Stimulated activated naive CD8-positive, alpha-beta T cell treated with anti-CD3 and anti-CD28 coated beads, Interleukin-15, Interleukin-2, amounts not matched to agents 100 U/mL and 50 U/mL, for 24 hours (primary cell): Measurements from ENCODE around the gene DGKG.

Source experiments
- ATAC-seq: fragments of 150-1000 bp; cut with Tn5 transposase; one replicate; pipeline ENCODE4 v1.10.0; 2021
- DNase-seq: peaks from one replicate; pipeline ENCODE4 v3.0.0; 2021

Gene DGKG

DNA sequence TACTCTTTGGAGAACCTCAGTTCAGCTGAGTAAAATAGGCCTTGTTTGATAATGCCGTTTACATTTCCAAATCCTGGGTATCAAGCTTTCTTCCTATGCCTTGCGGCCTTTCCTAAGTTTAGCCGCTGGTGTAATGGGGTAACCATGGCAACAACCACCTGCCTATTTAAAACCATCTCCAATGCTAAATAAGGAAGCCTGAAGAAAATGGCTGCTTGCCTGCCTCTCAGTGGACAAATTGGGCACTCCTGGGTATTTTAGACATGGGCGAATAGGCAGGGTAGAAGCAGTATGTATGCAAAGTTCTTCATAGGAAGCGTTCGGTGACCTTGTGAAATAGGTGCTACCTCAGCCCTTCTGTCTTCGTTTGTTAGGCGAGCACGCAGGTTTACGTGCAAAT, 122.7 kb downstream of the DGKG start:
- no peak for DNase-seq
- ATAC-seq = no peak

DNA sequence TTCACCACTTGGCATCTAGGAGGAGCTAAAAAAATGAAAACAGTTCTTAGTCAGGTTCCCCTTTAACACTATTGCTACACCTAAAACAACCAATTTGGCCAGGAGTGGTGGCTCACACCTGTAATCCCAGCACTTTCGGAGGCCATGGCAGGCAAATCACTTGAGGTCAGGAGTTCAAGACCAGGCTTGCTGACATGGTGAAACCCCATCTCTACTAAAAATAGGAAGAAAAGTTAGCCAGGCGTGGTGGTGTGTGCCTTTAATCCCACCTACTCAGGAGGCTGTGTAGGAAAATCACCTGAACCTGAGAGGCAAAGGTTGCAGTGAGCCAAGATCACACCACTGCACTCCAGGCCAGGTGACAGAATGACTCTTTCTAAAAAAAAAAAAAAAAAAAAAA, 124.1 kb downstream of the DGKG start:
- ATAC-seq = no peak

DNA sequence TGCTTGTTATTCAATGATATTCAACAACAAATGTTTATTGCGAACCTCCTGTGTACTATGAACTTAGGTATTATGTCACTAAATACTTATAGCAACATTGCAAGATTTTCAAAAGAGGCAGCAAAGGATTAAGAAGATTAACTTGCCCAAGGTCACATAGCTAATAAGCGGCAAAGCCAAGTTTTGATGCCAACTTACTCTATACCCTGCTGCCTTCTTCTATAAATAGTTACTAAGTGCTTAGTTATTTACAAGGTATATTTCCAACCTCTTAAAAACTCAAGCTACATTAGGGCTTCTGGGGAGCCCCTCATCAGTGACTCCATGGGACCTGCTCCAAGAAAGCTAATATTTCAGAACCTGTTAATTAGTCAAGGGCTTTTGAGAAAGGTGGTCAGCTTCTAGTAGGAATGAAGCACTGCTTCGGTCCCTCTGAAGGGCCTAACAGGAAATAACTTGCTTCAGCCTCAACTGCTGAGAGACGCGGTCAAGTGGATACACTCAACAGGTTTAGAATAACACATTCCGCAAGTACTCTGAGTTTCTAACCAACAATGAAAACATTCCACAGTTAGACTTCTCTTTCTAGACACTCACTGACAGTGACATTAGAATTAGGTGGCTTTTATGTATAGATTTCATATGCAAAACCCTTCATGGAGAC, 125.5 kb downstream of the DGKG start:
- ATAC-seq (no peak), DNase-seq (no peak)

More for the DNA sequence above, 124.1 kb downstream of the DGKG start:
- no peak for DNase-seq

DNA sequence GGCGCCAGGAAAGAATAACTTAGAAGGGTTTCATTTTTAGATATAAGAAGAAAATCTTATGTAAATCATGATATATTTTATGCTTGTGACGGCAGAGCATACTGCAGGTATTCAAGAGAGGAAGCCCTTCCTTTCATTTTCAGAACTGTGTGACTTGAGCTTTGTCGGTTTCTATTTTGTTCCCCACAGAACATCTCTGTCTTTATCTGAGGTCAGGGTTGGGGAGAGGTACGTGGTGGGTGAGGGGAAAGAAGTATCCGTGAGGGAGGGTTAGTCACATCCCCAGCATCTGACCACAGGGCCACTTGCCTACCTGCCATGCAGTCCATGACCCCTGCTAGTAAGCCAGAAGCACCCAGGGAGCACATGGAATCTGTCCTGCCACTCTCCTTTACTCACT, 126.5 kb downstream of the DGKG start:
- ATAC-seq (peak; percentile 40), DNase-seq (no peak)

DNA sequence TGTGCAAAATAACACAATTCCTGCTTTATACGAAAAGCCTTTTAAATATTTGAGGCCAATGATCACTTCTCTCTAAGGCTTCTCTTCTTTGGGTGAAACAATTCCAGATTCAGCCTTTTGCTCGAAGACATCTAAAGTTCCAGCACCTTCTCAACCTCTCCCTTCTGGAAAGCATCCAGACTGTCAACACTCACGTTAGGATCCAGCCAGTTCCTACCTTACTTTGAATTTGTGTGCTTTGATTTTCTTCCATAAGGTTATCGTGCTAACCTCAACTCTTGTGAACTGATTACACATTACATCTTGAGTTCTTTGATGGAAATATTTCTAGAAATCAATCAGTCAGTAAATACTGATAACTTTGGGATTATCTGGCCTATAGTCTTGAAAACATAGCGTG, 127.9 kb downstream of the DGKG start:
- ATAC-seq = no peak
- DNase-seq = no peak

DNA sequence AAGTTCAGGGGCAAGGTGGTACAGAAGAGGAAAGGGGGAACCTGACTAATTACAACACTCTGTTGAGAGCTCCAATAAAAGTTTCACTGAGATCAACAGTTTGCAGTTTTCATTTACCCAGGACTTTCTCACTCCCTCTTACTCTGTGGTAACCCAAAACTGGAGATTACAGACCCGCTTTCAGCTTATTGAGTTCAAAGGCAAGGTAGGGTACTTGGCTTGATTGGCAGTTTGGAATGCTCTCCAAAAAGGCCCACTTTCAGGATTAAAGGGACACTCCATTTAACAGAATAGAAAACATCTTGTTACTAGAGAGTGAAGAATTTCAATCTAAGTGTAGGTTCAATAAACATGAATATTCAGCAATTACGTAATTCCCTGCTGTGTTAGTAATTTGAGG, 135.6 kb downstream of the DGKG start:
- no peak for DNase-seq
- no peak for ATAC-seq

DNA sequence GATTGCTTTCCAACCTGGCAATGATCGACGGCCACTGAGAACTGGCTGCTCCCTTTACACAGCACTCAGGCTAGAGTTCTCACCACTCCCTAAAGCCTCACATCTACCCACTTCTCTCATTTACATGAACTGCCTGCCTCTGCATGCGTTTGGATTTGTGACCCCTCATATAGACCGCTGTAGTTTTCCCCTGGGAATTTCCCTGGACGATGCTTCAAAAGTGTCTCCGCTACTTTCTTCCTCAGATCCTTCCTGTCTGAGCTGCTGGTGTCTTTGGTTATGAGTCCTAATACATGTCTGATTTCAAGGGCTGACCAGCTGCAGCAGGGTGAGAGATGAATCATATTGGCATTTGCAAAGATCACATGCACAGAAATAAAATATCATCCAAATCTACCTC, 136.4 kb downstream of the DGKG start:
- ATAC-seq (no peak), DNase-seq (no peak)

DNA sequence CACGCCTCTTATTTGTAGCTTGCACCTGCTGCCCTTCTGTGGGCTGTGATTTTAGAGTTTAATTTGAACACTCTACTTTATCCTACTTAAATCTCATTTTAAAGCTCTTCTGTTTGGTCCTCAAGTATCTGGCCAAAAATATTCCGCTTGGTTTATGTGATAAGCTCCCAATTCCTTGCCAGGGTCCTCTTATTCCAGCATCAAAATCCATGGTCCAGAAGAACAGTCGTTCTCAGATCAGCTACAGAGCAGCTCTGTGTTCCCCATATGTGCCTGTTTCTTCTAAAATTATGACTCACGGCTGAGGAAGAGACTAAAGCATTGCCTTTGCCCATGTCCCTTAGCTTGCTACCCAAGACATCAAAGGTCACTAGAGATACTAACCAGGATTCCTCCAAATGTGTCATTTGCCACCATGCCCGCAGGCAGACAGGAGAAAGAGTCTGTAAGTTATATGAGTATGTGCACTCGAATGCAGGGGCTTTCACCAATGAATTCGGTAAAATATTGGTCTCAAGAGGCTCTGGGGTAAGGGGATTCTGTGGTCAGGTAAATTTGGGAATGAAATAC, 137.9 kb downstream of the DGKG start:
- no peak for DNase-seq
- no peak for ATAC-seq

DNA sequence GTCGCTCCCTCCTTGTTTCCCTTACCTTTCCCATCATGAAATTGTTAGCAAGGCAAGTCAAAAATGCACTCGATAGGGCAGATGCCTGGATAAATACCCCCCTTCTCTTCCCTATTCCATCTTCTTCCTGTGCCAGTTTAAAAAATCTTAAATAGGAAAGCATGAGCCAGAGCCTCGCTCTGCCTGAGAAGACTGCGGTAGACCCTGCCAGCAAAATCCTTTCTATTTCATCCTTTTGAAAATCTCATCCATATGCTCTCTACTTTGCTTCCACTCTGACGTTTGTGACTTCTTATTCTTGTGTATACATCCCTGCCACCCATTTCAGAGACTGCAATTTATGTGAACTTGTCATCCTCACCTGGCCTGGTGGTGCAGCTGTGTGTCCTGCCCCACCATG, 138.6 kb downstream of the DGKG start:
- DNase-seq = no peak
- ATAC-seq = no peak

DNA sequence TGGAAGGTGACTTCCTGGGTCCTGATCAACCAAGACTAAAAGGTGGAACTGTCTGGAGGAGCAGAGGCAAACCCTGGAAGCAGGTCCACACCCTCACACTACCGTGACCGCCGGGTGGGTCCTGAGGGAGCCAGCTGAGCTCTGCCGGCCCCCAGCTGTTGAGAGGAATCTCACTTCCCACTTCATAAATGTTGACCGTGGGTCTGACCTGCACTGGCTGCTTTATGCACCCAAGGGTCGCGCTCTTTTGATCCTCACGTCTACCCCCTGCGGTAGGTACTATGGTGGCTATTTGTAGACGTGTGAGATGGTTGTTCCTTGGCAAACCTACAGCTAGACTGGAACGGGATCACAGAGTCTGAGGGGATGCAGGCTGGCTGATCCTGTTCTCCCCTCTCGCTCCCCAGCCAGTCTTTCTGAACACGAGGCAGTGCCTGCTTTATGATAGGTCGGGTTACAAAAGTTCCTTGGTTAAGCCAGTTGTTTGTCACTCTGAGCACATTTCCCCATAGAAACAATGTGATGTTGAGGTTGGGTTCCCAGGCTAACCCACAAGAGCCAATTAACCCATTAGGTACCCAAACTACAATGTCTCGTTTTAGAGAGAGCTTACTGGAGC, 140.2 kb downstream of the DGKG start:
- DNase-seq = no peak
- no peak for ATAC-seq

DNA sequence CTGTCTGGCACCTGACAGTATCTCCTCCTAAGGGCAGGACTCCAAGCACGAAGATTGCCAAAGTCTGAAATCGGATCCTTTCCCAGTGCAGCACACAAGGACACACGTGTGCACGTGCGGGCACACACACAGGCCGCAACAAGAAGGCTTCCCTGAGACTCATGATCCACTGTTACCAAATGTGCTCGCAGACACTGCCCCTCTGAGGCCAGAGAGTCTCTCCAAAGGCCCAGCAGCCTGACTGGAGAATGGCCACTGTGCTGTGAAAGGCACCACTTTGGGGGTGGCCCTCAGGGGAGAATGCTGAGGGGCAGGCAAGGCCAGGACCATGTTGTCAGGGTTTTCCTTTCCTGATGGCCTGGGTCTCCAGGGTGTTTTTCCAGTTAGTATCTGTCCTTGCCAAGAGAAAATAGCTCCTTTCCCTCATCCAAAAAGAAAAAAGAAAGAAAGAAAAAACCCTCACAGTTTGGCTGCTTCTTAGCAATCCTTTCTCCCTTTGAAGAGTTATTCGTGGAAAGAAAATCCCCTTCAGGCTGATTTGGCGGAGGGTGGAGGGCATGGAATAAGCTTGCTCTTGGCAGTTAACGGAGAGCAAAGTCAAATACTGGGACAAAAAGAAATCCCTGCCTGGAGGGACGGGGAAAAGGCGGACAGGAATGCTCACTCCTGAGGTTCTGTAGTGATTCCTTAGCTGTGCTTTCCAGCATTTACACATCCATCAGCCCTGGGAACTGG, 141.0 kb downstream of the DGKG start:
- no peak for DNase-seq
- ATAC-seq = no peak

DNA sequence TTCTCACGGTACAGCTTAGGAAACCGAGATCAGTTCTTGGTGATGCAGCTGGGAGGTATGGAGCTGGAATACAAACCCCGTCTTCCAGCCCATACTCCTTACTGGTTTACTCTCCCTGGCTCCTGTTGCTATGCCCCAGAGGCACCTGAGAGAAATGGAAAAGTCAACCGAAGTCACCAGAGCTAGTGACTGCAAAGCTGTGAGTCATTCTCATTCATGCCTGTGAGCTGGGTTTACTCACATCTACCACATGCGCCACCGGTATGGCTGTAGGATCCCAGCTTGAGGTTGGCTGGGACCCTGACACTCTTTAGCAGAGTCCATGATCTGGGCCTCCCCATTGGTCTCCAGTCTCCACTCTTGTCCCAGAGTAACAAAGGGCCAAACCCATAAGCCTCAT, 141.7 kb downstream of the DGKG start:
- ATAC-seq = peak; percentile 63
- peak; percentile 14 for DNase-seq

DNA sequence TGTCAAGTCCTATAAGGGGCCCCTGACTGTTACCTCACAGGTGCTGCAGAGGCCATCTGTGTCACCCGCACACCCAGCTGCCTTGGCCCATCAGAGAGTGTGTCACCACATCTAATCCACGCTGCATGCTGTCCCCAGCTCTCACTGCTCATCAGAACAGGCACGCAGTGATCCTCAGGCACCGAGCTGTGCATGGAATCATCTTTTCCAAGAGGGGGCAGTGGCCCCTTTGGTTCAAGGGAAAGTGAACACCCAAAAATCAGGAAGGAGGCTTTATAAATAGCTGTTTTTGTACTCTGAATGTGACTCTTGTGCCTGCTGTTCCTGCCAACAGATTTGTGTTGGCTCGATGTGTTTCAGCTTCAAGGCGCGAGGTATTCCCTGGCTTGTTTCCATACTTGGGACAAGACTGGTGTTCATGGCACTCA, 142.8 kb downstream of the DGKG start:
- no peak for ATAC-seq

DNA sequence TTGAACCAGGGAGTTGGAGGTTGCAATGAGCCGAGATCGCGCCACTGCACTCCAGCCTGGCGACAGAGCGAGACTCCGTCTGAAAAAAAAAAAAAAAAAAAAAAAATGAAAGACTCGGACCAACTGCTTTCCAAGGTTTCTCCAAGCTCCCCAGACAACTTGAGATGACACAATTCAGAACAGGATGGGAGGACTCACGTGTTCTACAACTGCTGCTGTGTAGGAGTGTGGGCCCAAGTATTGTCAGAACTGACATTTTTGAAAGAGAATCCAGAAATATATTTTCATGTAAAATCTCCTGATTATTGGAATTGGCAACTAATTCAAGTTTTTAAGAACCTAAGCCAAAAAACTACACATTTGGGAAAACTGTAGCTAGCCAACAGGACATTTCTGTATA, 143.6 kb downstream of the DGKG start:
- ATAC-seq = no peak

More for the DNA sequence above, 142.8 kb downstream of the DGKG start:
- no peak for DNase-seq

DNA sequence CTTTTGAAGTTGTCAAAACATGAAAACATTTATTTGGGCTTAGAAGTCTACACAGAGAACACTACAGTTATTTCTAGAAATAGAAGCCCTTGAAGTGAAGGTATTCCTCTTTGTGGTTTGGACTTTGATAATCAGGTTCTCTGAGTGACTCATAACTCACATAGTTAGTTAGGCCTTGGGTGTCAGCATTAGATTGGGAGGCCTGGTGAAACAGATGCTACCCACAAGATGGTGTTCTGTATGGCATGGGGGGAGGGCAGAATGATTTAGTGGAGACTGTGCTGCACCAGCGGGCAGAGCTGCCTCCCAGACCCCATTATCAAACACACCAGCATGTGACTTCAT, 144.2 kb downstream of the DGKG start:
- DNase-seq (peak; percentile 15), ATAC-seq (peak; percentile 79)

More for the DNA sequence above, 143.6 kb downstream of the DGKG start:
- no peak for DNase-seq

DNA sequence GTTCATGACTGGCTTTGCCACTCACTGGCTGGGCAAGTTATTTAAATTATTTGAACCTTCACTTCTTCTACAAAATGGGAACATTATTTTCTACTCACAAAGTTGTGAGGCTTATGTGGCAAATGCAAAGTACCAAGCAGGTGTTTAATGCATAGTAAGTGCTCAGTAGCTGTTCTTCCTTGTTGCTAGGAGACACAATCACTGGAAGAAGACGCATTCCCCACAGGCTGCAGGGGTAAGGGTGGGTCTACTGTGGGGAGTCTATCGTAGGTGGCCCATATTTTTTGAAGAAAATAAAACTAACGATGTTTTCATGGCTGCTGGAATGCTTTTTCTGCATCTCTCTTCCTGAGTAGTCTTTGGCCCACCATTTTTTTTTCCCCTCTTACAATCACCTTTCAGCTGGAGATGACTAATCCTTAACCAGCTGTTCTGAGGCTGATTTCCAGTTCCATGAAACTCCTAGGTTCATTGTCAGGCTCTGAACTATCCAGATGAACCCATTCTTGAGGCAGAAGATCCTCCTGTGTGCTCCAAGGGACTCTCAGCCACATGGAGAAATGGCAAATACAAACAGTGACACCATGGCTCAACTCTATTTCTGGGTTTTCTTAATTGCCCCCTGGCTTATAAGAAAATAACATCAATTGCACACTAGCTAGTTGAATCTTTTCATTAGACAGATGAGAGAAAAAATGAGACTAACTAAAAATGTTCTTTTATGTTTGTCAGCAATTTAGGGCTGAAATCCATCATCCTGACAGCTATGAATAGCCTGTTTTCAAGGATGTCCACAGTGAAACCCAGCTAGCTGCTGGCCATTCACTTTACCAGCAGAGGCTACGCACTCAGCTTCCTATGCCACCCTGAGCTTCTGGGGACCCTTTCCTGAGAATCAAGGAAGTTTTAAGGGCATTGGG, 144.9 kb downstream of the DGKG start:
- DNase-seq = no peak
- ATAC-seq = no peak

DNA sequence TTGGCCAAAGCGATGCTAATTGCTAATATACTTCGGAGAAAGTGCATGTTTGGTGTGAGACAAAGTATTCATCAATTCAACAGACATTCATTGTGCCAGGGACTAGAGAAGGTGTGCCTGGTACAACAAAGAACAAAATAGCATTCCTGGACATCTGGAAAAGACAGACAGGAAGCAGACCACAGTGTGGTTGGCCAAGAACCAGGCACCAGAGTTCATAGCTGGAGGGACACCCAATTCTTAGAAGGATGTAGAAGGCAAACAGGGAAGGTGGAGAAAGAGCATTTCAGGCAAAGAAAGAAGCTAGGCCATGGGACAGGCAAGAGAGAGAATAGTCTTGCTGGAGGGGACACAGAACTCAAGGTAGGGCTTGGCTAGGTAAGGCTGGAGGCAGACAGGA, 147.4 kb downstream of the DGKG start:
- no peak for DNase-seq
- no peak for ATAC-seq

DNA sequence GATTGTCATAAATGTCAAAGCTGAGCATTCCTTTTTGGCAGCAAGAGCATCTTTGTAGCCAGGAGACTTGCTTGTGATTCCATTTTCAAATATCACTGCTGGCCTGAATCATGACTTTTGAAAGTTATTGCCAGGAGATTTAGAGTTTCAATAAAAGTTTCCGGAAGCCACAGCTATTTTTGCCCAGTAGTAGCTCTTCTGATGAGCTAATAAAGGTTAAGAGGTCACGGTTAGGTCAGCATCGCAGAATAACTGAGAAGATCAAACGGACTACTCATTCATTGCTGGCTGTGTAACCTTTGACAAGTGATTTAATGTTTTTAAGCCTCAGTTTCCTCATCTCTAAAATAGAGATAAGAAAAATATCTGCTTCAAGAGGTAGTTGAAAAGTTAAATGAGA, 148.1 kb downstream of the DGKG start:
- DNase-seq = no peak
- ATAC-seq = no peak

DNA sequence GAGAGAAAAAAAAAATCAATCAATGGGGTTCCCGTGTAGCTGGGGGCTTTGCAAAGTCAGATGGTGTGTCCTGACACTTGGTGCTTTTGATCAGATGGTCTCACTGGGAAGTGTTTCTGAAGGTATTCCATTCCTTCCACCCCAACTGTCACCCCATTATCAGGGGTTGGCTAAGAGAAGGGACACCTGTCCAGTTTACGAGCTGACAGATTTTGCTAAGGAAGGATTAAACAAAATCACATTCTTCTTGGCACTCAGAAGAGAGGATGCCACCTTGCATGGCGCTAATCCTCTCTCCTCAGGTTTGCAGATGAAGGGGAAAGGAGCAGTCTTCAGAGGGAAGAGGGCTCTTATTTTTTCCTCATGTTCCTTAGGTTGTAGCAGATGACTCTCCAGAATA, 149.4 kb downstream of the DGKG start:
- no peak for DNase-seq
- ATAC-seq = no peak

DNA sequence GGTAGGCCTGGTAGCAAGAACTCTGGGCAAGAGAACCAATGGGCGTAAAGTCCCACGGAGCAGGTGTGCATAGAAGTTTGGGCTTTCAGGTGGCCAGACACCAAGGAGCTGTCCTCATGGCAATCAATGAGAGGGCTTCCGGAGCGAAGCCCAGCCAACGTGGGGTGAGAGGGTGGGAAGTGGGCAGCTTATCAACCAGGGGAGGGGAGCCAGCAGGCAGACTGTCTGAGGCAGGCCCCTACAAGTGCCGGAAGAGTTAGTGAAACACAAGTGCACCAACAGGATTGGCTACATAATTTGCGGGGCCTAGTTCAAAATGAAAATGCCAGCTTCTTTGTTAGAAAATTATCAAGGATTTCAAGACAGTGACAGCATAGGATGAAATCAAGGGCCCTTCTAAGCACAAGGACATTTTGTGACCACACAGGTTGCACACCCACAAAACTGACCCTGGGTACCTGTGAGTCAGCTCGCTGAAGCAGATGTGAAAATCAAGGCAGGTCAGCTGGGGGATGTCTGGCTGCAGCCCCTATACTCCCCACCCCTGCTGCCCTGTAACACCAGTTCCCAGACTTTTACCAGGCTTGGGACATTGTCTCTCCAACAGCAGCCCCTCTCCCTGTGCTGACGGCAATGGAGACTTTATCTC, 151.1 kb downstream of the DGKG start:
- ATAC-seq (no peak), DNase-seq (no peak)
